ENCODE data around the gene DNAJC7. TPM values are rescaled to one million over a fixed set of nuclear protein-coding genes. Genes with fewer than 3 reads are reported as not detected.
"Not testable (repeated sequence)": the region's sequence is repeated elsewhere in the genome, so short reads cannot be mapped to it uniquely, and the experiment has no call there.

The DNAJC7 gene
- total and polyA plus RNA-seq, 7 donors: 66.3 to 142 (median 86.3) TPM

GRCh38 chr17:42016411-42016831, 818 bp downstream of the DNAJC7 start:
- Histone ChIP-seq H3K27ac (peak overlapping the region; percentile 95), H3K4me1 (peaks cover 52% of the 10 kb centered on the region), H3K4me3 (peak overlapping the region; percentile 95), H3K9me3 (no peaks in the 10 kb centered on the region), H3K27me3 (ENCODE audit: insufficient read depth in 3 of 3, low read length in 2 of 3) (no peaks in the 10 kb centered on the region), H3K36me3 (ENCODE audit: insufficient read depth in 1 of 2, low read depth in 1 of 2) (peaks cover under 1 to 1% of the 10 kb centered on the region in 2 donors)
- DNase-seq (no peak), ATAC-seq (peak in 2 of 4 donors; percentile 11)
- intact Hi-C loops (cut with DNase I): loop anchor here (2.0 to 5.0 kb wide), 2 partner anchors 49 to 50 kb away; partner anchors contain the start of gene CNP (in 2 of the 2)
- no peak for TF ChIP-seq CTCF (IDR thresholded peaks at IDR 0.05)
- WGBS, 3 donors: 2 to 5% (median 4%) methylated on average over 12 of the region's 12 CpGs

GRCh38 chr17:42013740-42014139, 3.5 kb downstream of the DNAJC7 start:
- H3K27ac ChIP-seq: peak overlapping the region; percentile 62
- DNase-seq; ATAC-seq; H3K4me3 ChIP-seq; H3K9me3 ChIP-seq; H3K27me3 ChIP-seq (ENCODE audit: insufficient read depth in 3 of 3, low read length in 2 of 3): not testable (repeated sequence)
- WGBS, 3 donors: 78 to 89% (median 78%) methylated on average over 12 of the region's 12 CpGs
- H3K36me3 ChIP-seq (ENCODE audit: insufficient read depth in 1 of 2, low read depth in 1 of 2): peaks cover 0 to 12% of the 10 kb centered on the region in 2 donors
- H3K4me1 ChIP-seq: peaks cover 68% of the 10 kb centered on the region
- intact Hi-C loops (cut with DNase I): loop anchor here in 1 of 2 donors (5.0 kb wide), 1 partner anchor 36 kb away; no protein-coding TSS in a partner anchor

GRCh38 chr17:42012363-42012762, 4.9 kb downstream of the DNAJC7 start:
- DNase-seq; H3K4me3 ChIP-seq; ATAC-seq; H3K9me3 ChIP-seq; H3K27me3 ChIP-seq (ENCODE audit: insufficient read depth in 3 of 3, low read length in 2 of 3): not testable (repeated sequence)
- Histone ChIP-seq H3K27ac (peak overlapping the region; percentile 62), H3K4me1 (peaks cover 65% of the 10 kb centered on the region), H3K36me3 (ENCODE audit: insufficient read depth in 1 of 2, low read depth in 1 of 2) (peaks cover 0 to 12% of the 10 kb centered on the region in 2 donors)
- WGBS, 3 donors: 78 to 81% (median 79%) methylated on average over 4 of the region's 4 CpGs
- intact Hi-C loops (cut with DNase I): loop anchor here in 1 of 2 donors (5.0 kb wide), 1 partner anchor 35 kb away; no protein-coding TSS in a partner anchor

GRCh38 chr17:42010898-42011516, 6.2 kb downstream of the DNAJC7 start:
- H3K27ac ChIP-seq: no peak overlapping the region
- ATAC-seq: no peak
- peaks cover 0 to 12% of the 10 kb centered on the region in 2 donors for H3K36me3 ChIP-seq (ENCODE audit: insufficient read depth in 1 of 2, low read depth in 1 of 2)
- no peaks in the 10 kb centered on the region for H3K9me3 ChIP-seq
- DNase-seq: no peak
- intact Hi-C loops (cut with DNase I): loop anchor here in 1 of 2 donors (5.0 kb wide), 1 partner anchor 34 kb away; no protein-coding TSS in a partner anchor
- no peak overlapping the region for H3K4me3 ChIP-seq
- no peak for TF ChIP-seq CTCF (IDR thresholded peaks at IDR 0.05)
- H3K4me1 ChIP-seq: peaks cover 69% of the 10 kb centered on the region
- no peaks in the 10 kb centered on the region for H3K27me3 ChIP-seq (ENCODE audit: insufficient read depth in 3 of 3, low read length in 2 of 3)
- 88 to 93% (median 91%) methylated on average over 3 of the region's 3 CpGs for WGBS, 3 donors

GRCh38 chr17:42010266-42010680, 7.0 kb downstream of the DNAJC7 start:
- peaks cover 0 to 12% of the 10 kb centered on the region in 2 donors for H3K36me3 ChIP-seq (ENCODE audit: insufficient read depth in 1 of 2, low read depth in 1 of 2)
- not testable (repeated sequence) for H3K27ac ChIP-seq; DNase-seq; H3K9me3 ChIP-seq; H3K4me3 ChIP-seq; H3K27me3 ChIP-seq (ENCODE audit: insufficient read depth in 3 of 3, low read length in 2 of 3)
- peak in 1 of 4 donors; percentile 10 for ATAC-seq
- WGBS, 3 donors: 53 to 56% (median 56%) methylated on average over 7 to 9 of the region's 9 CpGs
- intact Hi-C loops (cut with DNase I): loop anchor here in 1 of 2 donors (5.0 kb wide), 1 partner anchor 33 kb away; no protein-coding TSS in a partner anchor
- H3K4me1 ChIP-seq: peaks cover 70% of the 10 kb centered on the region

- Histone ChIP-seq H3K9me3 (no peaks in the 10 kb centered on the region), H3K27me3 (ENCODE audit: insufficient read depth in 3 of 3, low read length in 2 of 3) (no peaks in the 10 kb centered on the region), H3K27ac (peak overlapping the region; percentile 23), H3K4me3 (no peak overlapping the region), H3K36me3 (ENCODE audit: insufficient read depth in 1 of 2, low read depth in 1 of 2) (peaks cover 0 to 12% of the 10 kb centered on the region in 2 donors), H3K4me1 (peaks cover 79% of the 10 kb centered on the region)
- intact Hi-C loops (cut with DNase I): no loop called here
- DNase-seq (no peak), ATAC-seq (peak; percentile 28 to 68 (median 48))
- peak; percentile 13 for TF ChIP-seq CTCF (IDR thresholded peaks at IDR 0.05)
- WGBS, 3 donors: 48 to 66% (median 56%) methylated on average over 4 of the region's 4 CpGs
Measured at GRCh38 chr17:42009170-42009569, 8.1 kb downstream of the DNAJC7 start.

Data from psoas muscle (tissue), 8 donors.